D721Med (cell line): ENCODE measurements around the gene LIMCH1.

Experiments used
- DNase-seq: peaks from one replicate; pipeline ENCODE4 v3.0.0; 2011; ENCODE audit warnings: low spot score; ENCODE audit not compliant: insufficient read length
- FAIRE-seq: peaks from 2 replicates; lab custom pipeline; 2011; peaks lifted over from hg19 to GRCh38; lab: Jason Lieb, UNC
- TF ChIP-seq, protein P1 (sequence below): IDR thresholded peaks from 2 replicates; pipeline ENCODE4 v1.5.1; 2012; ENCODE audit warnings: mild to moderate bottlenecking, control low read depth; ENCODE audit not compliant: insufficient read depth; ENCODE audit errors: missing control alignments

The LIMCH1 gene

DNA sequence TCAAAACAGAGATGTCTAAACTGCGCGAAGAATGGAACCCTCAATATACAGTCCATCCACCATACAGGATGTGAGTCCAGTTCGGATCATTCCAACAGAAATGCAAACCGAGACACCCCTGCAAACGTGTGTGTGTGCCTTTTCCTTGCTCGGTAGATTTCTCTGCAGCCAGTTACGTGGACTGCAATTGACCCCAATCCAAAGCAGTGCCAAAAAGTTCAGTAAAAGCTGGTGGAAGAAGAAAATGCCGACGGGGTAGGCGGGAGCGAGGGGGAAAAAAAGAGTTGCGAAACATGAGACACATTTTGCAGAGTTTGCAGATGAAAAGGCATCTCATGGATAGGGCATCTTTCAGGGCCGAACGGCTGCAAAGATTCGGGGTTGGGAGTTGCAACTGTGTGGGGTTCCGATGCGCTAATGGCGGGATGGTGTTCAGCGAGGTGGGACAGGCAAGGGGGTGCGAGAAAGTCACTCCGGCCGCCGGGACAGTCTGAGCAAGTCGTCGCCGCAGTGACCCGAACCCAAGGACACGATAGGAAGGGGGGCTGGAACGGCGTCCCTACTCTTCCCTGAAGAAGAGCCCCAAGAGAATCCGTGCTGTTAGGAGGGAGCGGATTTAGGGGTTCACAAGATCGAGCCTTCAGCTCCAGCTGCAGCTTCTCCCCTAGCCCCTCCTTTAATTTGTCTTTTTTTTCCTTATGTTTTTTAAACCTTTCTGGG is 206.8 kb downstream of the LIMCH1 start:
- DNase-seq: no peak
- no peak for FAIRE-seq

DNA sequence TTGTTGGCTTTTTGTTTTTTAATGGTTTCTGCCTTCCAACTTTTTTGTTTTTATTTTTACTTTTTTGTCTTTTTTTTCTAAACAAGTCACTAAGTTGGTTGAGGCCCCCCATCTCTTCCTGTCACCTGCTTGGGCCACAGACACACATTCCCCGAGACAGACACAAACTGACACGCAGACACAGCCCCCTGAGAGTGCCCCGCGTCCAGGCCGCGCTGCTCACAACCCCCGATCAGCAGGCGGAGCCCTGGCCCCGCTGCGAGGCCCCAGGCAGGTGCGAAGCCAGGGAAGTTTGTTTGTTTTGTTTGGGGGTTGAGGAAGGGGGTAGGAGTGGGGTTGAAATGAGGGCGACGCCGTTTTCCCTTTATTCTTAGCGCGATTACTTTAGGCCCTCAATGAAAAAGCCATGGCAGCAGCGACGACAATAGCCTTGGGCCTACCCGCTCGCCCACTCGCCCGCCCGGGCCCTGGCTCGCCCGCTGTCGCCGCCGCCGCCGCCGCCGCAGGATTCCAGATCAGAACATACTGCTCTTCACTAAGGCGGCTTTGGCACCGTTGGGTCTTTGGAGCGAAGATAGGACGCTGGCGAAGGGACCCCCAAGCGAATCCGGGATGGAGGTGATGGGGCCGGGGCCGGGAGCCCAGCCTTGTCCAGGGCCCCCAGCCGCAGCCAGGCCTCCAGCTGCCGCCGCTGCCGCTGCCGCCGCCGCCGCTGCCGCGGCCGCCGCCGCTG is 207.5 kb downstream of the LIMCH1 start:
- FAIRE-seq: no peak

More for the DNA sequence above, 206.8 kb downstream of the LIMCH1 start:
- TF ChIP-seq, protein P1, sequence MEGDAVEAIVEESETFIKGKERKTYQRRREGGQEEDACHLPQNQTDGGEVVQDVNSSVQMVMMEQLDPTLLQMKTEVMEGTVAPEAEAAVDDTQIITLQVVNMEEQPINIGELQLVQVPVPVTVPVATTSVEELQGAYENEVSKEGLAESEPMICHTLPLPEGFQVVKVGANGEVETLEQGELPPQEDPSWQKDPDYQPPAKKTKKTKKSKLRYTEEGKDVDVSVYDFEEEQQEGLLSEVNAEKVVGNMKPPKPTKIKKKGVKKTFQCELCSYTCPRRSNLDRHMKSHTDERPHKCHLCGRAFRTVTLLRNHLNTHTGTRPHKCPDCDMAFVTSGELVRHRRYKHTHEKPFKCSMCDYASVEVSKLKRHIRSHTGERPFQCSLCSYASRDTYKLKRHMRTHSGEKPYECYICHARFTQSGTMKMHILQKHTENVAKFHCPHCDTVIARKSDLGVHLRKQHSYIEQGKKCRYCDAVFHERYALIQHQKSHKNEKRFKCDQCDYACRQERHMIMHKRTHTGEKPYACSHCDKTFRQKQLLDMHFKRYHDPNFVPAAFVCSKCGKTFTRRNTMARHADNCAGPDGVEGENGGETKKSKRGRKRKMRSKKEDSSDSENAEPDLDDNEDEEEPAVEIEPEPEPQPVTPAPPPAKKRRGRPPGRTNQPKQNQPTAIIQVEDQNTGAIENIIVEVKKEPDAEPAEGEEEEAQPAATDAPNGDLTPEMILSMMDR: no peak

DNA sequence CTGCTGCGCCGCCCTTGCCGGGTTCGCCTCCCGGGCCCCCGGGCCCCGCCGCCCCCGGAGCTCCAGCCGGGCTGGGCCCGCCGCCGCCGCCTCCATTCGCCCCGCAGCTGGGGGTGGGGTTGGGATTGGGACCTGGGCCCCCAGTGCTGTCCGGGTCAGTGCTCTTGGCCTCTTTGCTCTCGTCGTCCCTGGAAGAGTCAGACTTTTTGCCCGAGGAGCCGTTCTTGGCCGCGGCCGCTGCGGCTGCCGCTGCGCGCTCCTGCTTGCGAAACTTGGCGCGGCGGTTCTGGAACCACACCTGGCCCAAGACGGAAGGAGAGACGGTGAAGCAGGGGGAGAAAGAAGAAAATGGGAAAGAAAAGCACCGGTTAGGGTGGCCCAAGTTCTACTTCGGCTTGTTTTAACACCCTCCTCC is 208.1 kb downstream of the LIMCH1 start:
- FAIRE-seq (no peak), DNase-seq (no peak)
- TF ChIP-seq, protein P1: no peak

More for the DNA sequence above, 207.5 kb downstream of the LIMCH1 start:
- no peak for DNase-seq
- TF ChIP-seq, protein P1: no peak

DNA sequence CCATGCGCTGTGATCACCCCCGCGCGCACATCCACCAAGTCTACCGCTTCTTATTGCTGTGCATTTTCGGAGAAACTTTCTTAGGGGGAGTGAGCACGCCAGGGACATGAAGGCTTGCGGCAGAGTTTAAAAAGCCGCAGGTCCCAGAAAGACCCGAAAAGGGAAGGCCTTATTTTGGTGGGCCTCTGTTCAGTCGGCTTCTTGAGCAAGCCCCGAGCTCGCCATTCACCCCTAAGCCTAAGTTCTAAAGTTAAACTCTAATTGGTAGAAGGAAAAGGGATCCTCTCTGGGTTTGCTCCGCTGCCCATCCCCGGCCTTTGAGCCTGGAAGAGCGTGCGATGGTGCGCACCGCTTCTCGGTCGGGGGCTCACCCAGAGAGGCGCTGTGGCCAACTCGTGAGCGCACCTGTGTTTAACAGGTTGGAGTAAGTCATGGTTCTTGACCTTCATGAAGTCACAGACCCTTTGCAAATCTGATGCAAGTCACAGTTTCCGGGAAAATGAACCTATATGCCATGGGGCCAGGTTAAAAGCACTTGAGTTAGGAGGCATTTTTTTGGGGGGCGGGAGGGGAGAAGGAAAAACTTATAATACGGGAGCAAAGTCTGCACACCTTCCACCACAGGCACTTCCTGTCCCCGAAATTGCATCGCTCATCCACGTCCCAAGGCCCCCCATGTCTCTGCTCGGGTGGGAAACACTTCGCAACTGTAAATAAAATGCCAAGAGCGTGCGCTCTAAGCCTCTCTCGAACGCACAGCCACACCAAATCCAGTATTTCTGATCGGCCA is 208.7 kb downstream of the LIMCH1 start:
- FAIRE-seq: no peak
- TF ChIP-seq, protein P1: no peak
- no peak for DNase-seq

DNA sequence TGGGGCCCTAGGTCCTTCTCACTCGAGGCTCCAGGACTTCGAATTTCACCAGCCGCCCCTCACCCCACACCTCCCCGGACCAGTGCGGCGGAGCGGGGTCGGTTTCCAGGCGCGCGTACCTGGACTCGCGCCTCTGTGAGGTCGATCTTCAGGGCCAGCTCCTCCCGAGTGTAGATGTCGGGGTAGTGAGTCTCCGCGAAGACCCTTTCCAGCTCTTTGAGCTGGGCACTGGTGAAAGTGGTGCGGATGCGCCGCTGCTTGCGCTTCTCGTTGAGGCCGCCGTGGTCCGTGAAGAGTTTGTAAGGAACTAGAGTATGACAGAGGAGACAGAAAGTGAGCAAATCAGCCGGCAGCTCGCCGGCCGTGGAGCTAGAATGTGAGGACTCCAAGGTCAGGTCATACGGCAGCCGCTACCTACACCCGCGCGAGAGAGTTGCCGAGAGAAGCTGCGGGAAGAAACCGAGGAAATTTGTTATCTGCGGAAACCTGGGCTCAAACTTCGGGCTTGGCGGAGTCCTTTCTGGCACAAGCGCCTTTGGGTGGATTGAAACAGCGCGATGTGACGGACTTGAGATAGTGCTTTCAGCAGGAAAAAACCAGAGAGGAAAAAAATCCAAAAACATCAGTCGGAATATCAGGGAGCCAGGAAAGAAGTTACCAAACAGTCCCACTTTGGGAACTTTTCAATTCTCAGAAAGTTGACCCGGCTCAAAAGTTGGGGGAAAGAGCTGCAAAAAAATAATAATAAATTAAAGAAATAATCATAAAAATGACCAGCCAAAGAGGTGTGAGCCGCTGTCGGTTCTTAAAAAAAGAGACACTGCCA is 209.5 kb downstream of the LIMCH1 start:
- no peak for FAIRE-seq
- TF ChIP-seq, protein P1: no peak
- DNase-seq: no peak

DNA sequence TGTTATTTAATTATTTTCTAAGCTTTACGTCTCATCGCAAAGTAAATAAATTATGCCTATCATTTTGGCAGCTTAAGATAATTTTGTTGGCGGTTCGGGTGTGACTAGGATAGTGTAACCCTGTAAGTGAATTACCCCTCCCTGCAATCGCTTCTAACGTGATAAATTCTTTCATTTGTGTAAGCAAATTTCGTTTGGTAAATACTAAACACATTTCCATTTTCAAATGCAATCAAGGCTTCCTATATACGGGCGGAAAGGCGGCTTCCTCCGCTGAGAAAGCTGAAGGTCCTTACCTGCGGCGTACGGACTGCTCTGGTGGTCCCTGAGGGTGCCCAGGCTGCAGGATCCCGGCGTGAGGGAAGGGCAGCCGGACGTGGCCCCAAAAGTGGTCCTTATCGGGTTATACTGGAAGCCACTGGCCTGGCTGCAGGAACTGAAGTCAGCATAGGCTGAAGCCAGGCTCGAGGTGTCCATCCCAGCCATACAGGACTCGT is 210.2 kb downstream of the LIMCH1 start:
- no peak for DNase-seq
- TF ChIP-seq, protein P1: no peak
- FAIRE-seq: no peak
